Activated B cell treated with CpG ODN at 0.5 μM for 24 hours (primary cell): ENCODE measurements around the gene PIGU. TPM values are rescaled to one million over a fixed set of nuclear protein-coding genes. Genes with fewer than 3 reads are reported as not detected.

Experiments
- ATAC-seq: fragments of 200-7000 bp; cut with Tn5 transposase; one replicate; pipeline ENCODE4 v1.10.0; 2021; ENCODE audit warnings: low read depth, mild to moderate bottlenecking, moderate library complexity
- CTCF ChIA-PET: fragments of 350-600 bp; sonication (Branson Sonifier 250); formaldehyde crosslinking; loops from one replicate; lab custom pipeline; 2021; ENCODE audit warnings: antibody characterized with exemption; lab: Charles Lee
- POLR2A ChIA-PET: fragments of 350-600 bp; sonication (Branson Sonifier 250); formaldehyde crosslinking; loops from one replicate; lab custom pipeline; 2021; ENCODE audit warnings: antibody characterized with exemption; lab: Charles Lee
- DNase-seq: peaks from one replicate; pipeline ENCODE4 v3.0.0; 2022
- H3K27ac Mint-ChIP-seq: one replicate; pipeline ENCODE4 v1.8.0; 2020; ENCODE audit warnings: mixed read lengths
- H3K27me3 Mint-ChIP-seq: one replicate; pipeline ENCODE4 v1.8.0; 2021; ENCODE audit warnings: mixed read lengths
- H3K36me3 Mint-ChIP-seq: one replicate; pipeline ENCODE4 v1.8.0; 2021; ENCODE audit warnings: low read depth, mixed read lengths
- H3K4me1 Mint-ChIP-seq: one replicate; pipeline ENCODE4 v1.8.0; 2021; ENCODE audit warnings: mixed read lengths
- H3K4me3 Mint-ChIP-seq: one replicate; pipeline ENCODE4 v1.8.0; 2020; ENCODE audit warnings: mild to moderate bottlenecking, mixed read lengths
- H3K9me3 Mint-ChIP-seq: one replicate; pipeline ENCODE4 v1.8.0; 2020; ENCODE audit warnings: mixed read lengths
- CTCF ChIP-seq: fragments of 200-600 bp; IDR thresholded peaks from one replicate; pipeline ENCODE4 v1.8.0; 2022; ENCODE audit warnings: antibody characterized with exemption, mild to moderate bottlenecking
- intact Hi-C: fragments of 100-400 bp; cut with micrococcal nuclease; formaldehyde crosslinking; loops from one replicate; pipeline ENCODE4 v1.15.1; 2024
- total RNA-seq: library from RNA; stranded (reverse); gene quantifications from 2 replicates; pipeline ENCODE4 v1.2.3, GENCODE V29; 2022

Gene PIGU
- total RNA-seq, 1 donor from 2014 or later = 14.7 TPM

DNA sequence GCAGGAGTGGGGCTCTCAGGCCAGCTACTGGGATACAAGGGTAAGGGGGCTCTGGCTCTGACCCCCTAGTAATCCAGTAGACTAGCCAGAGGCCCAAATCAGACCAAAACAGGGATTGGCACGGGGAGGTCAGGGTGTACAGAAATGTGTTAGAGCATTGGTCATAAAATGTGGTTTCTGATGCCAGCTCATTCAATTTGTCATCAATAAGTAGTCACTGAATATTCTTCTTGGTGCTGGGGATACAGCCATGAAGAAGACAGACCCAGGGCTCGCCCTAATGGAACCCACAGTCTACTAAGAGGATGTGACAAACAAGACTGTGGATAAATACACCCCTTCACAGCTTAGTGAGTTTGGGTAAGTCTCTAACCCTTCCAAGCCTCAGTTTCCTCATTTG is 107.3 kb downstream of the PIGU start:
- H3K36me3 Mint-ChIP-seq = peaks cover 44% of the 10 kb centered on the region
- no peak overlapping the region for H3K27ac Mint-ChIP-seq
- CTCF ChIA-PET = no interaction called here
- peaks cover 9% of the 10 kb centered on the region for H3K4me1 Mint-ChIP-seq
- no peak for ATAC-seq
- DNase-seq = no peak
- H3K4me3 Mint-ChIP-seq = no peak overlapping the region
- no peaks in the 10 kb centered on the region for H3K9me3 Mint-ChIP-seq
- intact Hi-C loops = no loop called here
- POLR2A ChIA-PET = no interaction called here
- H3K27me3 Mint-ChIP-seq = no peaks in the 10 kb centered on the region
- no peak for TF ChIP-seq CTCF

DNA sequence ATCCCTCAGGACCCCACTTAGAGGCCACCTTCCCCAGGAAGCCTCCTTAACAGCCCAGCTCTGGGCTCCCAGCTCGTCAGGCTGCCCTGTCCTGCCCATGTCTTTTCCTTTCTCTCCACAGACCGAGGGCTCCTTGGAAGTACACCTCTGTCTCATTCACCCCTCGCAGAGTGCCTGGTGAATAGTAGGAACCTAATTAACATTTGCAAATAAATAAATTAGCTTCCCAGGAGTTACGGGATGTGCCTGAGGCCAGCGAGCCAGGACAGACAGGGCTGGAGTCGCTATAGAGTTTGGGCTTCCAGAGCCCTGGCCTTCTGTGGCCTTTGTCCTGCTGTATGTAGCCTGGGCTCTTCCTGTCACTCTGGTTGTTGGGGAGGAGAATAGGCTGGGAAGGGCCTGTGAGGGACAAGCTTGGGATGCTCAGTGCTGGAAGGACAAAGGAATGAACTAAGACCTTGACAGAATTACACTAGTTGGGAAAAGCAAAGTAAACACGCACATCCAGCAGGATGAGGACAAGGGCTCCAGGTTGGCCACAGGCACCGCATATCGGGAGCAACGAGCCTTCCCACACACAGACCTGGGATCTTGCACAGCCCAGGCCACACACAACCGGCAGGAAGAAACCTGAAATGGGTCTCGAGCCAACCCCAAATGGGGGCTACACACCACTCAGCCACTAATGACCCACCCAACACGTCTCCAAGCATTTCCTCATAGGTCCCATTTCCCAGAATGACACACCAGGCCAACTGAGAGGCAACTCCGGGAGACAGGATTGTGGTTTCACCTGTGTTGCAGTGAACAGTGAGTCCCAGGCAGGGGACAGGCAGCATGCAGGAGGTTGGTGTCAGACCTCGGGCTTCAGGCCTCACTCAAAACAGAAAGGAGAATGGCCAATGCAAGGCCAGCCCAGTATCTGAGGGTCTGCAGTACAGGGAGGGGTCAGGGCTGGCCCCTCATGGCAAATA is 108.7 kb downstream of the PIGU start:
- H3K4me3 Mint-ChIP-seq = no peak overlapping the region
- ChIA-PET POLR2A (no interaction called here), CTCF (no interaction called here)
- H3K9me3 Mint-ChIP-seq = no peaks in the 10 kb centered on the region
- no peaks in the 10 kb centered on the region for H3K27me3 Mint-ChIP-seq
- TF ChIP-seq CTCF = no peak
- H3K4me1 Mint-ChIP-seq = peaks cover 9% of the 10 kb centered on the region
- no peak for DNase-seq
- H3K27ac Mint-ChIP-seq = no peak overlapping the region
- intact Hi-C loops = no loop called here
- peaks cover 33% of the 10 kb centered on the region for H3K36me3 Mint-ChIP-seq
- no peak for ATAC-seq

- ATAC-seq = no peak
- no peak overlapping the region for H3K27ac Mint-ChIP-seq
- POLR2A ChIA-PET = no interaction called here
Measured at GRCh38 chr20:34566978-34567891, 109.7 kb downstream of the PIGU start.

GRCh38 chr20:34564833-34565232 is 112.1 kb downstream of the PIGU start:
- intact Hi-C loops = no loop called here
- no peak overlapping the region for H3K4me3 Mint-ChIP-seq
- peaks cover 15% of the 10 kb centered on the region for H3K36me3 Mint-ChIP-seq
- TF ChIP-seq CTCF = no peak
- POLR2A ChIA-PET = no interaction called here
- CTCF ChIA-PET = interaction anchor here (0.8 kb wide), 1 partner anchor 26 kb away, joined by 3 read pairs; no protein-coding TSS in a partner anchor
- ATAC-seq (no peak), DNase-seq (no peak)
- H3K27me3 Mint-ChIP-seq = no peaks in the 10 kb centered on the region
- no peak overlapping the region for H3K27ac Mint-ChIP-seq
- H3K9me3 Mint-ChIP-seq = no peaks in the 10 kb centered on the region
- peaks cover 2% of the 10 kb centered on the region for H3K4me1 Mint-ChIP-seq

More at GRCh38 chr20:34566978-34567891, 109.7 kb downstream of the PIGU start:
- Mint-ChIP-seq H3K4me1 (peaks cover 9% of the 10 kb centered on the region), H3K9me3 (no peaks in the 10 kb centered on the region), H3K27me3 (no peaks in the 10 kb centered on the region), H3K36me3 (peaks cover 28% of the 10 kb centered on the region), H3K4me3 (no peak overlapping the region)
- CTCF ChIA-PET = no interaction called here
- intact Hi-C loops = no loop called here
- no peak for DNase-seq
- no peak for TF ChIP-seq CTCF
